Right lobe of liver (tissue), 6 donors: ENCODE measurements around the gene RICTOR. TPM values are rescaled to one million over a fixed set of nuclear protein-coding genes. Genes with fewer than 3 reads are reported as not detected.
"Not testable (repeated sequence)": the region's sequence is repeated elsewhere in the genome, so short reads cannot be mapped to it uniquely, and the experiment has no call there.

Experiments used
- ATAC-seq, 4 donors: fragments of 200-7000 bp; cut with Tn5 transposase; one replicate each; pipeline ENCODE4 v1.9.1; 2020; ENCODE audit warnings: mild to moderate bottlenecking in 4 of 4, moderate library complexity in 4 of 4
- DNase-seq, 3 donors: peaks; one replicate each; pipeline ENCODE4 v3.0.0-alpha.2; 2020
- H3K27ac ChIP-seq, 3 donors: fragments of 200-600 bp; one replicate each; pipeline ENCODE4 v1.8.0; 2022
- H3K27me3 ChIP-seq, 2 donors: fragments of 200-600 bp; one replicate each; pipeline ENCODE4 v1.8.0; 2022
- H3K36me3 ChIP-seq, 4 donors: fragments of 200-600 bp; sonication (generic) in 1 of 4; one replicate each; pipeline versions ENCODE4 v1.5.1 to v1.8.0; 2017 to 2022; ENCODE audit warnings: control low read depth in 1 of 4
- H3K4me1 ChIP-seq, 4 donors: fragments of 200-600 bp; sonication (generic) in 1 of 4; one replicate each; pipeline versions ENCODE4 v1.5.1 to v1.8.0; 2017 to 2022; ENCODE audit warnings: control low read depth in 1 of 4
- H3K4me3 ChIP-seq, 3 donors: fragments of 200-600 bp; one replicate each; pipeline ENCODE4 v1.8.0; 2022
- H3K9me3 ChIP-seq, 4 donors: fragments of 200-600 bp; sonication (generic) in 1 of 4; one replicate each; pipeline versions ENCODE4 v1.5.1 to v1.8.0; 2017 to 2022; ENCODE audit warnings: control low read depth in 1 of 4
- CTCF ChIP-seq, 4 donors: fragments of 200-600 bp in 3 of 4; fragments of 450-650 bp in 1 of 4; IDR thresholded peaks; one replicate each; pipeline versions ENCODE4 v1.5.1 to v1.8.0; 2016 to 2022; ENCODE audit warnings: antibody characterized with exemption in 4 of 4, mild to moderate bottlenecking in 2 of 4
- POLR2A ChIP-seq: fragments of 450-650 bp; IDR thresholded peaks from one replicate; pipeline ENCODE4 v1.6.1; 2017; ENCODE audit warnings: antibody characterized with exemption, mild to moderate bottlenecking
- WGBS: methylation state at CpG from one replicate; pipeline ENCODE4 v1.1.6; 2018; ENCODE audit warnings: low coverage, low lambda C conversion rate; ENCODE audit not compliant: insufficient coverage; ENCODE audit errors: missing lambda C conversion rate; 5-methylcytosine and 5-hydroxymethylcytosine counted together
- intact Hi-C, 2 donors: fragments of 100-400 bp; cut with DNase I; formaldehyde crosslinking; loops; one replicate each; pipeline versions ENCODE4 v1.11.2 to v1.14.1; 2022
- total RNA-seq, 6 experiments: library from RNA; depleted of rRNA in 2 of 6; stranded (reverse); fragments of >200 nt in 2 of 6; fragmentation: NEBNext Ultra II Directional in 3 of 6; extraction: Animal tissue kit (Norgen Biotek cat#: 25700) in 3 of 6; gene quantifications; one replicate each; pipeline versions ENCODE4 v1.1.0 to v1.2.4, GENCODE V29; 2016 to 2023
- donor health status: DM: no; HTN: yes; CAD: no.
- donor health status: DM: no; HTN: no; CAD: no.
- donor health status: DM: no; HTN: no; CAD: no.
- donor health status: DM: no; HTN: yes; CAD: no.
- donor health status: DM: no; HTN: yes; CAD: no.

The RICTOR gene
- total RNA-seq, 6 experiments from 2014 or later: 9.8 to 19.2 (median 14.6) TPM

DNA sequence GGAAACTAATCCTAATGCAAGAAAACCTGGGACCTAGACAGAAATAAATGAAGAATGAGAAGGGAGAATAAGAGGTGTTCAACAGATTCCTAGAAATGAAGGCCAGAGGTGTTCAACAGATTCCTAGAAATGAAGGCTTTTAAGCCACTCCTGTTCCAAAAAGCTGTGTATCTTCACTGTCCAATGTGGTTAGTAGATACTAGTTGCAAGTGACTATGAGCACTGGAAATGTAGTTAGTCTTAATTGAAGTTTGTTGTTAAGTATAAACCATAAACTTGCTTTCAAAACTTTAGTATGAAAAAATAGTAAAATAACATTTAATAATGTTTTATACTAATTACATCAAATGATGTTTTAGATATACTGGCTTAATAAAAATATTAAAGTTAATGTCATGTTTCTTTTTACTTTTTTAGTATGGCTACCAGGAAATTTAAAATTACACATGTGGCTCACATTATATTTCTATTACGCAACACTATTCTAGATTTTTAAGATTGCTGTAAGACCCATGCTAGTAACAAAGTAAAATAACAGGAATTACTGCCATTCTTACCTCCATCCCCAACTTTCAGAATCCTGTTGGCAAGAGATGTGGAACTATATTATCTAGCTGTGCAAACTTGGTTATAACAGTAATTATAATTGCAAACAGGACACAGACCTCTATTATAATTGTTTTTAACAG lies 57.5 kb downstream of the RICTOR start:
- H3K36me3 ChIP-seq: no peaks in the 10 kb centered on the region
- DNase-seq: no peak
- intact Hi-C loops: no loop called here

DNA sequence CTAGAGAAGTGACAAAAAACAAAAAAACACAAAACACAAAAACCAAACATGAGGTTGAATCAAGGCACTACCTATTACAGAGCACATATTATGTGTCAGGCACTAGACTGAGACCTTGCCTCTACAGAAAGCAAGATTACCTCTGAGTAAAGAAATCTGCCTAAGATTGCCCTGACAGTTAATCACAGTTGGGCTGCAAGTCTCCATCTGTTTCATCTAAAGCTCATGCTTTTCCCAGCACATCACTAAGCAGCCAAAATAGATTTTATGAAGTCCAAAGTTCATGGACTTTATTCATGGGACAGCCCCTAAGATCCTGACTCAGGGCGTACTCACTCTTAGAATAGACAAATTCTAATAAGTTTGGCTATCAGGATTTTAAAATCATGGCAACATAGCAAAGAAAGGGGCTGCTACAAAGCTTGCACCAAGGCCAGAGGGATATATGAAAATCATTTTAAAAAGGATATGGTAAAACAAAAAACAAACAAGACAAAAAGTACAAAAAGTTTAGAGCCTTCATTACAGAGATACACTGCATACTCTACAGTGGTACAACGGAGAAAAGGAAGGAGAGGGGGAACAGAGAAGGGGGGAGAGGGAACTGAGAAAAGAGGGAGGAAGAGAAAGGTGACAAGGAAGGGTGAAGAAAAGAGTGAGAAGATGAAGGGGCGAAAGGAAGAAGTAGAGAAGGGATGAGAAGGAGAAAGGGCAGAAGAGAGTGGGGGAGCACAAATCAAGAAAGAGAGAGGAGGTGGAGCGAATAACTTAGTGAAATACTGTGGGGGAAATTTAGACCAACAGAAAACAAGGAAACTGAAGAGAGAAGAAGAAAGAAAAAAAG lies 58.2 kb downstream of the RICTOR start:
- H3K27ac ChIP-seq: peak overlapping the region in 2 of 3 donors; percentile 2 to 23
- intact Hi-C loops: no loop called here
- DNase-seq (no peak), ATAC-seq (peak; percentile 93 to 95 (median 94))
- TF ChIP-seq POLR2A: no peak
- TF ChIP-seq CTCF (IDR thresholded peaks at IDR 0.05): no peak
- no peak overlapping the region for H3K4me3 ChIP-seq
- H3K27me3 ChIP-seq: no peaks in the 10 kb centered on the region
- no peaks in the 10 kb centered on the region for H3K36me3 ChIP-seq
- WGBS: 55% methylated on average over 3 of the region's 4 CpGs
- H3K4me1 ChIP-seq: peaks cover 0 to 14% (median 7%) of the 10 kb centered on the region in 4 donors
- H3K9me3 ChIP-seq: no peaks in the 10 kb centered on the region

More for the DNA sequence above, 57.5 kb downstream of the RICTOR start:
- Histone ChIP-seq H3K4me1 (peaks cover 0 to 14% (median 7%) of the 10 kb centered on the region in 4 donors), H3K27me3 (no peaks in the 10 kb centered on the region), H3K9me3 (no peaks in the 10 kb centered on the region), H3K4me3 (no peak overlapping the region), H3K27ac (no peak overlapping the region)
- ATAC-seq: no peak
- TF ChIP-seq CTCF (IDR thresholded peaks at IDR 0.05) (no peak), POLR2A (no peak)
- WGBS: 92% methylated on average over 1 of the region's 1 CpG

GRCh38 chr5:39014561-39014960 lies 59.6 kb downstream of the RICTOR start:
- Histone ChIP-seq H3K27me3 (no peaks in the 10 kb centered on the region), H3K27ac (no peak overlapping the region), H3K4me1 (peaks cover 0 to 14% (median 7%) of the 10 kb centered on the region in 4 donors), H3K9me3 (no peaks in the 10 kb centered on the region), H3K36me3 (no peaks in the 10 kb centered on the region), H3K4me3 (no peak overlapping the region)
- TF ChIP-seq POLR2A (no peak), CTCF (IDR thresholded peaks at IDR 0.05) (no peak)
- DNase-seq (no peak), ATAC-seq (peak in 1 of 4 donors; percentile 65)
- intact Hi-C loops: no loop called here
- 58% methylated on average over 2 of the region's 2 CpGs for WGBS

DNA sequence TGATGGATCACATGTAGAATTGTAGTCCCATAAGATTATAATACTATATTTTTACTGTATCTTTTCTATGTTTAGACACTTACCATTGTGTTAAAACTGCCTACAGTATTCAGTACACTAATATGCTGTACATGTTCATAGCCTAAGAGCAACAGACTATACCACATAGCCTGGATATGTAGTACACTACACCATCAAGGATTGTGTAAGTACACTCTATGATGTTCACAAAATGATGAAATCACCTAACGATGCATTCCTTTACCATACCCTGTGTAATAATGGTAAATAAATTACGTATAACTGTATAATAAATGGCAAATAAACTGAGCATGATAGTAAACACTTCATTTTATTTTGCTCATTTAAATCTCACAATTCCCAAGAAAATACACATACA lies 60.3 kb downstream of the RICTOR start:
- no peak overlapping the region for H3K4me3 ChIP-seq
- H3K27me3 ChIP-seq: no peaks in the 10 kb centered on the region
- DNase-seq (no peak), ATAC-seq (no peak)
- no peak overlapping the region for H3K27ac ChIP-seq
- H3K36me3 ChIP-seq: no peaks in the 10 kb centered on the region
- peaks cover 0 to 14% (median 7%) of the 10 kb centered on the region in 4 donors for H3K4me1 ChIP-seq
- H3K9me3 ChIP-seq: no peaks in the 10 kb centered on the region
- WGBS: 85% methylated on average over 2 of the region's 2 CpGs
- TF ChIP-seq POLR2A: no peak
- no peak for TF ChIP-seq CTCF (IDR thresholded peaks at IDR 0.05)
- intact Hi-C loops: no loop called here

- DNase-seq, H3K36me3 ChIP-seq, H3K9me3 ChIP-seq, H3K27me3 ChIP-seq, H3K4me3 ChIP-seq, intact Hi-C loops, ATAC-seq, H3K27ac ChIP-seq: not testable (repeated sequence)
- WGBS: 100% methylated on average over 1 of the region's 2 CpGs
- H3K4me1 ChIP-seq: peaks cover 0 to 11% (median 7%) of the 10 kb centered on the region in 4 donors
Observed at GRCh38 chr5:39010958-39011357, 63.2 kb downstream of the RICTOR start.
